Stimulated activated naive CD8-positive, alpha-beta T cell treated with anti-CD3 and anti-CD28 coated beads, Interleukin-15, Interleukin-2, amounts not matched to agents 100 U/mL and 50 U/mL, for 24 hours (primary cell): Measurements from ENCODE around the gene PSAT1.
A peak's percentile ranks its signal among the peaks of the same experiment; 100 is the strongest.

ENCODE experiments used
- ATAC-seq: fragments of 150-1000 bp; cut with Tn5 transposase; one replicate; pipeline ENCODE4 v1.10.0; 2021
- DNase-seq: peaks from one replicate; pipeline ENCODE4 v3.0.0; 2021

PSAT1 gene

DNA sequence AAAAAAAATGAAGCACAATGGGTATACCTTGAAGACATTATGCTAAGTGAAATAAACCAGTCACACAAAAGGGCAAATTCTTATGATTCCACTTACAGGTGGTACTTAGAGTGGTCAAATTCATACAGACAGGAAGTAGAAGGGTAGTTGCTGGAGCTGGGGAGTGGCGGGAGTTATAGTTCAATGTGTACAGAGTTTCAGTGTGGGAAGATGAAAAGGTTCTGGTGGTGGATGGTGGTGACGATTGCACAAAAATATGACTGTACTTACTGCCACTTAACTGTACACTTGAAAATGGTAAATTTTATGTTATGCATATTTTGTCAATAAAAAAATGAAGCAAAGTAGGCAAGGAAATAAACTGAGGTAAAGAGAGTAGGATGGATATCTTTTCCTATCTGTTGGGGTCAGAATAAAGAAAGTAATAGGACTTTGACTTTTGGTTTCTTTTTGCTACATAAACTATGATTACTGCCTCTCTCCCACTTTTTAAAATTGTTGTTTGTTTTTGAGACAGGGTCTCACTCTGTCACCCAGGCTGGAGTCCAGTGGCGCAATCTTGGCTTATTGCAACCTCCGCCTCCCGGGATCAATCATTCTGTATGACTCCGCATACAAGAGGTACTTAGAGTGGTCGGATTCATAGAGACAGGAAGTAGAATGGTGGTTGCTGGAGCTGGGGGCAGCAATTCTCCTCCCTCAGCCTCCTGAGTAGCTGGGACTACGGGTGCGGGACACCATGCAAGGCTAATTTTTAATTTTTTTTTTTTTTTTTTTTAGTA, 4.0 kb upstream of the PSAT1 start:
- peak; percentile 21 for DNase-seq
- peak; percentile 25 for ATAC-seq

DNA sequence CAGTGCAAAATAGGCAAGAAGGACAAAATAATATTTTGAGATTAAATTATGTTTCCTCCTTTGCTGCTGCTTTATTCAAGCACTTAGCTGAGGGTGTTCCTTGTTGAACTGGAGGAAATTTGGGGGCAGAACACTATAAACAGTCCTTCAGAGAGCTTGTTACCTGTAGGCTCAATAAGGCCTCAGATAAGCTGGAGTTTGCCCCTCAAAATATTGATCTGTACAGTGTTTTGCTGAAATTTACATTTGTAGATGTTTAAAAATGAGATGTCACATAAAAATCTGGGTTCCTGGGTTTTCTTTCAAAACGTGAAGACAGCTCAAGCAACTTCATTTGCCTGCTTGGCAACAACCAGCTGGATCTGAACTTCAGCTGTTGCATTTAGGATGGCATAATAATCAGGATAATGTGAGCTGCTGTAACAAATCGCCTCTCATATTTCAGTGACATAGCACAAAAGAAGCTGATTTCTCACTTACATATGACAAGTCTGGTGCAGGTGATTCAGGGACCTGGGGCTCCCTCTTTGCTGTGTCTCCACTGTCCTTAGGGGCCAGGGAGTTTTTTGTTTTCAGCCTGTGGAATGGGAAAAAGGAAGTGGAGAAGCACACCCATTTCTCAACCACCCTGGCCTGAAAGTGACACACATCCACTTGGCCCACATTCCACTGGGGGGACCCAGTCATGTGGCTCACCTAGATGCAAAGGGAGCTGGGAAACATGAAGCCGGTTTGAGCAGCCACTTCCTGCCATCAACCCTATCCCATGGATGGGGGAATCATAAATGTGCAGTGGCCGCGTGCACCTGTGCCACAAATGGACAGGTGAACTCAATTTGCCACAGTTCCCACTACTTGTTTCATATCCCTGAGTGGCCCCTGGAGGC, 2.4 kb upstream of the PSAT1 start:
- ATAC-seq, result no peak

GRCh38 chr9:78295177-78295575, 1.7 kb upstream of the PSAT1 start:
- ATAC-seq, result no peak

More for the DNA sequence above, 2.4 kb upstream of the PSAT1 start:
- no peak for DNase-seq

GRCh38 chr9:78295731-78296130, 1.2 kb upstream of the PSAT1 start:
- DNase-seq (no peak), ATAC-seq (no peak)

More at GRCh38 chr9:78295177-78295575, 1.7 kb upstream of the PSAT1 start:
- no peak for DNase-seq

GRCh38 chr9:78296201-78296892, 578 bp upstream of the PSAT1 start:
- no peak for ATAC-seq
- peak; percentile 26 for DNase-seq

DNA sequence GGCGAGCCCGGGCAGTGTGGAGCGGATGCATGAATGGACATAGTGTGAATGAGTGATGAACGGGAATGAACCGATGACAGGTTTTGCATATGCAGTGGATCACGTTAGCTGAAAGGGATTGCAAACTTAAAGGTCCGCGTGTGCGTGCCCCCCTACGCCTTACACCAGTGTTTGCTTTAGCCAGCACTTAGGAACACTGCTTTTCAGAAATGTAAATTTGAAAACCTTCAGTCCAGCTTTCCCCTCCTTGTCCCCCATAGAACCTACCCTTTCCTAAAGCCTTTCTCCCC, 692 bp downstream of the PSAT1 start:
- DNase-seq (no peak), ATAC-seq (no peak)

DNA sequence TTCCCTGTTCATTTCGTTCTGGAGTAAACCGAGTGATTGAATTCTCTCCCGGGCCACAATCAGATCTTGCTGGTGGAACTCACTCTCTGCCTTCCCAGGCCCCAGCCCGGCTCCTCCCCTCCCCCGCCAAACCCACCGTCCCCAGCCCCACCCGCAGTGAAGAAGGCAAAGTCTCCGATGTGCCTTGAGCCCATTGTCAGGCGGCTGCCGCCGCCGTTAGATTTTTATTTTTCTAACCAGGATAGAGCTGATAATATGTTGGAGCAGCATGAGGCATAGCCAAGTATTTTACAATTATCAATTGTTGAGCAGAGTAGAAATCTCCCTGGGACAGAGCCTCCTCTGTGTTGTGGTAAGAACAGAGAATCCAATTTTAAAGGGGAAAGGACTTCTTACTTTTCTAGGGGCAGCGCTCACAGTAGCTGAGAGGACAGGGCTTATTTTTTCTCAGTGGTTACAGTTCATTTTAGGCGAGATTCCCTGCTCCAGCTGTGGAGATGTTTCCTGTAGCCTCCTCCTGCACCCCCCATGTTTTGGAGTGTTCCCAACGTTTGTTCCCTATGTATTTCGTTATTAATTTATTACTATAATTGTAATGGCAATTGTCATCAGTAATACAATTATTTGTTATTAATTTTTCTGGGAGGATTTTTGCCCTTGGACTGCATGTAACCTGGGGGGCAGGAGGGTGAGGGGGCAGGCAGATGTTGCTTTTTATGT, 1.3 kb downstream of the PSAT1 start:
- DNase-seq, result peak; percentile 22
- no peak for ATAC-seq

DNA sequence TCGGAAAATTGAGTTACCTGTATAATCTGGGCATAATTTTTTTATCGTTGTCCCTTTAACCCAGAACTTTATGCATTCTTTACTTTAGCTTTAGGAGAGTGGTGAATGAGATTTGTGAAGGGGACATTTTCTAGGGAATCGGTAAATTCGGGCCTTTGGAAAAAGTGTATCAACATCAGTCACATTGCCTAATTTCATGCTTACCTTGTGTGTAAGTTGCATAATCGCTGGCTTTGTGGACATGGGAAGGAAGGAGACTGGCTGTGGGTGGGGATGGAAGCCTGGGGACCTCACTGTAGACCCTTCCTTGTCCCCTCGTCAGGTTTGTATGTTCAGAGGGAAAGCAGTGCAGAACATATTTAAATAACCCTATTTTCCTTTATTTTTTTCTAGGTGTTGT, 3.3 kb downstream of the PSAT1 start:
- no peak for ATAC-seq
- DNase-seq, result no peak

DNA sequence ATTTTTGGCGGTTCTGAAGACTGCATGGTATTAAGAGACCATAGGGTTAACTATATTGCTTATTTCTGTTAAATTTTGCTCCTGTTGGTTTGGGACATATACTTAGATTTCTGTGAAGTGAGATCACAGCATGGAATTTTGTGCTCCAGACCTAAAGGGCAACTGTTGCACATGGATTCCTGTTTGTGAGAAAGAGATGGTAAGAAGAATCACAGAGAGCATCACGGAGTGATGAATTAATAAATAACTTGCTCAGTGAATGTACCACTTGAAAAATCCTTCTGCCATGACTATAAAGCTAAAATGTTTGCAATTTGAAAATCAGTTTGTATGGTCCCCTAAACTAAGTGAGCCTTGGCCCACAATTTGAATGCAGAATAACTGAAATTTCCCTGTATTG, 4.5 kb downstream of the PSAT1 start:
- no peak for ATAC-seq

GRCh38 chr9:78303377-78304062, 6.6 kb downstream of the PSAT1 start:
- DNase-seq, result no peak
- ATAC-seq, result no peak

More for the DNA sequence above, 4.5 kb downstream of the PSAT1 start:
- DNase-seq, result no peak

DNA sequence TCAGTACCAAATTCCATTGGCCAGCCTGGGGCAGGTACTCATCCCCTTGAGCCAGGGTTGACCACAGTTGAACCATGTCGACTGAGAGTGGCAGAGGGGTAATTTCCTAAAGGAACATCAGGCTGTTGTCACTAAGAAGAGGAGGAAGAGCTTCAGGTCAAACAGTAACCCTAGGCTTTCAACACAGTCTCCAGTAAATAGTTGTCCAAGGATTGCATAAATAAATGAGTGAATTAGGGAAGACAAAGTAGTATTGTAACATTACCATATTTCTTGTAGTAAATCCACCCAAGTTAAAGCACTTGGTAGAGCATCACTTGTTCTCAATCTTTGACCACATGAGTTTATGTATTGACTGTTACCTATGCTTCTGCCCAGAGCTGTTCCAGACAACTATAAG, 7.4 kb downstream of the PSAT1 start:
- DNase-seq, result no peak

DNA sequence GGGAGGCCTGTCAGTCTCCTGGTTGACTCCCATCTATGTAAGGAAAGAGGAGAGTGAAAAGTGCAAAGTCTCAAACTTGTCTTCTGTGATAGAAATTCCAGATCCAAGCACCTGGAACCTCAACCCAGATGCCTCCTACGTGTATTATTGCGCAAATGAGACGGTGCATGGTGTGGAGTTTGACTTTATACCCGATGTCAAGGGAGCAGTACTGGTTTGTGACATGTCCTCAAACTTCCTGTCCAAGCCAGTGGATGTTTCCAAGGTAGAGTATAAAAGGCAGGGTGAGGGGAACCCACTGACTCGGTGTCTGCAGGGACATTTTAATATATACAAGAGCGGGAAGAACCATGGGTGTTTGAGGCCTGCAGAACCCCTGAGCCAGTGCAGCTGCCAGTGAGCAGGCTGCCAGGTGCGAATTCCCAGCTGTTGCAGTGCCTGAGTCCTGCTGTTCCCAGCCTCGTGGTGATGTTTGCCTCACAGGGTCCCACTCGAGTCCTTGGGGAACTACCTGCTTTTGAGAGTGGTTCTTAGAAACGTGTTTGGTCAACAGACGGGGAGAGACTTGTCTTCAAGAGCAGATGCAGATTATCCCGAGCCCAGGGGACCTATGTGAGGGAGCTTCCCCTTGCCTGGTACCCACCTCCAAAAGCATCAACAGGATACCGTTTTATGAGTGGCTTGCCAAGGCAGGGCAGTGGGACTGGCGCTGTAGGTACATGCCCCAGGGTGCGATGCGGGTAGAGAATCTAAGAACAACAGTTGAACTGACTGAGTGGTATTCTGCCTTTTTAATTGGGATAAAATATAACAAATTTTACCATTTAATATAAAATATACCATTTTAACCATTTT, 9.5 kb downstream of the PSAT1 start:
- no peak for ATAC-seq
- DNase-seq, result no peak

More for the DNA sequence above, 7.4 kb downstream of the PSAT1 start:
- ATAC-seq, result no peak

GRCh38 chr9:78307360-78307759, 10.4 kb downstream of the PSAT1 start:
- DNase-seq, result no peak
- no peak for ATAC-seq

GRCh38 chr9:78309066-78309465, 12.1 kb downstream of the PSAT1 start:
- no peak for DNase-seq
- ATAC-seq, result no peak

DNA sequence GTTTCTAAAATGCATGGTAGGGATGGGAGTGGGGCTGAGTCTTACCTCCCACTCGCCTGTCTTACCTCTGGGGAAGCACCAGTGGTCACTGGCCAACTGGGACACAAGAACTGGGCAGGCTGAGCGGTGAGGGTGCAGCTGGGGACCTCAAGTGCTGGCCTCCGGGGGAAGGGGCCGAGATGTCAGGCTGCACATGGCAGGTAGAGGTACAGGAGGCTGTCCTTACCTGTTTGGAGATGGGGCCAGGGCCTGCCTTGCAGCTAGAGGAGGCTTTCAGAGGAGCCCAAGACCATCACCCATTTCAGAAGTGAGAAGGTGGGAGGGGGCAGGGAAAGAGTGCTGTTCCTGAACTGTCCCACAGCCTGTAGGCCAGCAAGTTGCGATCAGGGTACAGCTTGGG, 14.2 kb downstream of the PSAT1 start:
- ATAC-seq (no peak), DNase-seq (no peak)

GRCh38 chr9:78311886-78312524, 15.1 kb downstream of the PSAT1 start:
- no peak for DNase-seq
- ATAC-seq, result no peak

GRCh38 chr9:78314550-78314949, 17.6 kb downstream of the PSAT1 start:
- ATAC-seq, result no peak
- DNase-seq, result no peak

DNA sequence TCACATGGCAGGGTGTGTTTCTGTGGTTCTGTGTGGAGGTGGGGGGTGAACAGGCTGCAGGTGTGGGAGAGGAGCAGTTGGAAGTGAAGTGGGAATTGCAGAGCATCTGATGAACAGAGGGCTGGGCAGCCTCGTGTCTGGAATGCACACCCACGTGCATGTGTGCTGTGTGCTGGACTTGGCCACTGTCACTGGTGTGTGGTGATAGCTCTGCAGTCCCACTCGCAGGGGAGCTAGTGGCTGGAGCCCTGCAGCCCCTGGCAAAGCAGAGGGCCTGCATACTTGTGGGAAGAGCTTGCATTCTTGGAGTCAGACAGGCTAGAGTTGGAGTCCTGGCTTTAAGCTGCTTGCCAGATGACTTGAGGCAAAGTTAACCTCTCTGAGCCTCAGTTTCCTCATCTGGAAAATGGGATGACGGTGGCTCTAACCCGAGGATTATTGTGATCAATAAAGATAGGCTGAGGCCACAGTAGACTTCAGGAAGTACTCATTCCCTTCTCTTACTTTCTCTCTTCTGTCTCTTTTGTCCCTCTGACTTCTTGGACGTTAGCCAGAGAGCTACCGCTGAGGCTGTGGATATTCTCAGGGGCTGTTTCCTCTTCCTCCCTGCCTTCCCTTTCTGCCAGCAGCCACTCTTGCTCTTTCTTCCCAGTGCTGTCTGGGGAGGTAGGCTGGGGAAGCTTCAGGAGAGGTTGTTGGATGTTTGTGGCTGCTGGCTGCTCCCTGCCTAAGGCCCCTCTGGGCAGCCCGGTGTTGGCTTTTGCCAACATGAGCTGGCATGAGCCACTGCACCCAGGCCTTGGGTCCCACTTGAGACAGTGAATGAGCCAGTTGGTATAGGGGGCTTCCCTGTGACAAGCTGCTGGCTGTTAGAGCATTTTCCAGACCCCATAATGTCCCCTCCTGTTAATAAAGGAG, 18.3 kb downstream of the PSAT1 start:
- DNase-seq (no peak), ATAC-seq (no peak)
